Smooth muscle cell (in vitro differentiated cells): ENCODE data around the gene ETV1. TPM values are rescaled to one million over a fixed set of nuclear protein-coding genes. Genes with fewer than 3 reads are reported as not detected.

ENCODE experiments used
- DNase-seq: peaks from one replicate; lab custom pipeline; 2025; ENCODE audit not compliant: unreplicated experiment; lab: John Stamatoyannopoulos, UW
- H2AFZ ChIP-seq: fragments of 200-600 bp; sonication (generic); 2 replicates; pipeline ENCODE4 v1.6.0; 2016; ENCODE audit warnings: antibody characterized with exemption, low read depth, mild to moderate bottlenecking
- H3F3A ChIP-seq: fragments of 200-600 bp; sonication (generic); 2 replicates; pipeline ENCODE4 v1.6.0; 2017; ENCODE audit warnings: antibody characterized with exemption, low read depth
- H3K27ac ChIP-seq: fragments of 200-600 bp; sonication (generic); 2 replicates; pipeline ENCODE4 v1.5.1; 2016; ENCODE audit warnings: low read depth, mild to moderate bottlenecking
- H3K27me3 ChIP-seq: fragments of 200-600 bp; sonication (generic); 2 replicates; pipeline ENCODE4 v1.6.1; 2016; ENCODE audit warnings: low read depth, mild to moderate bottlenecking
- H3K36me3 ChIP-seq: fragments of 200-600 bp; sonication (generic); 2 replicates; pipeline ENCODE4 v1.5.1; 2016; ENCODE audit warnings: low read depth
- H3K4me1 ChIP-seq: fragments of 200-600 bp; sonication (generic); 2 replicates; pipeline ENCODE4 v1.5.1; 2016; ENCODE audit warnings: low read depth
- H3K4me2 ChIP-seq: fragments of 200-600 bp; sonication (generic); 2 replicates; pipeline ENCODE4 v1.6.0; 2016; ENCODE audit warnings: mild to moderate bottlenecking
- H3K4me3 ChIP-seq: fragments of 200-600 bp; sonication (generic); 2 replicates; pipeline ENCODE4 v1.5.1; 2016; ENCODE audit warnings: mild to moderate bottlenecking
- H3K79me2 ChIP-seq: fragments of 200-600 bp; sonication (generic); 2 replicates; pipeline ENCODE4 v1.6.0; 2016; ENCODE audit warnings: low read depth, mild to moderate bottlenecking
- H3K9ac ChIP-seq: fragments of 200-600 bp; sonication (generic); 2 replicates; pipeline ENCODE4 v1.6.0; 2016; ENCODE audit warnings: low read depth
- H3K9me3 ChIP-seq: fragments of 200-600 bp; sonication (generic); replicated peaks from 2 replicates; pipeline ENCODE4 v1.5.1; 2016; ENCODE audit warnings: low read depth
- H4K20me1 ChIP-seq: fragments of 200-600 bp; sonication (generic); 2 replicates; pipeline ENCODE4 v1.6.0; 2016; ENCODE audit warnings: low read depth
- WGBS: methylation state at CpG from one replicate; pipeline ENCODE4 v1.1.7; 2016; ENCODE audit warnings: low lambda C conversion rate; 5-methylcytosine and 5-hydroxymethylcytosine counted together
- polyA plus RNA-seq: library from polyadenylated mRNA; unstranded; fragments of >200 nt; fragmentation: Nextera tagmentation; extraction: Ambion mirVana; gene quantifications from 2 replicates; pipeline ENCODE4 v1.2.1, GENCODE V29; 2016
- total RNA-seq: library from RNA; depleted of rRNA; stranded (reverse); fragments of >200 nt; gene quantifications from 2 replicates; pipeline ENCODE4 v1.2.3, GENCODE V29; 2014
- TF ChIP-seq, protein P1 (sequence below): fragments of 200-600 bp; sonication (generic); IDR thresholded peaks from 2 replicates; pipeline ENCODE4 v1.5.1; 2017; ENCODE audit warnings: borderline replicate concordance, mild to moderate bottlenecking, antibody characterized with exemption; ENCODE audit not compliant: insufficient read depth, poor library complexity, severe bottlenecking

Gene ETV1
- total and polyA plus RNA-seq, 2 experiments from 2014 or later, result 24.3 to 27.8 TPM

DNA sequence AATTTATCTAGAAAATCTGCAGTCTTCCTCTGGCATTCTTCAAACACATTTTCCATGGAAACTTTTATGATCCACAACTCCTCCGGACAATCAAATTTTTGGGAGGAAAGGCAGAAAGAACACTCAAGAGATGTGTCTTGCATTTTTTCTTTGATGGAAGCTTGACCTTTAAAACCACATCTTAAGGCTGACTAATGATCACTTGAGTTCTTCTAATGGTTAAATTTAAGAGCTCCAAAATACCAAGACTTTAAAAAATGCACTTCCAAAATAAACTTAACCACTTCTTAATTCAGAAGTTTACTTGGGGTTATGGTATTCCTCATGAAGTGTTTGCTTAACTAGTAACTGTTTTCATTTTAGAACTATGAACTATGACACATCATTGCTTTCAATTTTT, 43.3 kb downstream of the ETV1 start:
- Histone ChIP-seq H3K36me3 (no peaks in the 10 kb centered on the region), H3K4me2 (peak overlapping the region; percentile 80), H3K27me3 (no peaks in the 10 kb centered on the region), H3K9me3 (no peaks in the 10 kb centered on the region), H2AFZ (no peak overlapping the region), H3K4me1 (peaks cover 15% of the 10 kb centered on the region), H3K4me3 (peak overlapping the region; percentile 20), H3K9ac (no peak overlapping the region), H4K20me1 (no peaks in the 10 kb centered on the region), H3K79me2 (no peaks in the 10 kb centered on the region), H3K27ac (peak overlapping the region; percentile 80), H3F3A (peaks cover 13% of the 10 kb centered on the region)
- no peak for DNase-seq
- WGBS, result 4% methylated on average over 1 of the region's 1 CpG
- TF ChIP-seq, protein P1, sequence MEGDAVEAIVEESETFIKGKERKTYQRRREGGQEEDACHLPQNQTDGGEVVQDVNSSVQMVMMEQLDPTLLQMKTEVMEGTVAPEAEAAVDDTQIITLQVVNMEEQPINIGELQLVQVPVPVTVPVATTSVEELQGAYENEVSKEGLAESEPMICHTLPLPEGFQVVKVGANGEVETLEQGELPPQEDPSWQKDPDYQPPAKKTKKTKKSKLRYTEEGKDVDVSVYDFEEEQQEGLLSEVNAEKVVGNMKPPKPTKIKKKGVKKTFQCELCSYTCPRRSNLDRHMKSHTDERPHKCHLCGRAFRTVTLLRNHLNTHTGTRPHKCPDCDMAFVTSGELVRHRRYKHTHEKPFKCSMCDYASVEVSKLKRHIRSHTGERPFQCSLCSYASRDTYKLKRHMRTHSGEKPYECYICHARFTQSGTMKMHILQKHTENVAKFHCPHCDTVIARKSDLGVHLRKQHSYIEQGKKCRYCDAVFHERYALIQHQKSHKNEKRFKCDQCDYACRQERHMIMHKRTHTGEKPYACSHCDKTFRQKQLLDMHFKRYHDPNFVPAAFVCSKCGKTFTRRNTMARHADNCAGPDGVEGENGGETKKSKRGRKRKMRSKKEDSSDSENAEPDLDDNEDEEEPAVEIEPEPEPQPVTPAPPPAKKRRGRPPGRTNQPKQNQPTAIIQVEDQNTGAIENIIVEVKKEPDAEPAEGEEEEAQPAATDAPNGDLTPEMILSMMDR, result no peak

DNA sequence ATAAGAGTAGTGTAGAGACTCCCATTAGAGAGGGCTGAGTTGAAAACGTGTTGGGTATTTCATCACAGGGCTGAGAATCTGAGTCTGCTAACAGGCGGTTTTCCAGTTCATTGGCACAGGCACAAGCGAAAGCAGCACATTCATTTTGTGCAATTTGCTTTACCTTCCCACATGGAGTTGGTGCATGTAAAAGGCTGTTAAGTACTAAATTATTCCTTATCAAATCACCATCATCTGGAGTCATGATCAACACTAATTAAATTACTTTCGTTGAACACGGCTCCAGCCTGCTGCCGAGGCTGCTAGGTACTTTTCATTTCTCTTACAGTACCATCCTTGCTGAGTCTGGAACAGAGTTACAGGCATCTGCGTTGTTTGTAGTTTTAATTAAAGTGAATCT, 43.8 kb downstream of the ETV1 start:
- H2AFZ ChIP-seq, result no peak overlapping the region
- H3K9me3 ChIP-seq, result no peaks in the 10 kb centered on the region
- H3K27me3 ChIP-seq, result no peaks in the 10 kb centered on the region
- WGBS, result 21% methylated on average over 7 of the region's 7 CpGs
- no peaks in the 10 kb centered on the region for H3K79me2 ChIP-seq
- peak overlapping the region; percentile 80 for H3K27ac ChIP-seq
- H3K4me1 ChIP-seq, result peaks cover 15% of the 10 kb centered on the region
- TF ChIP-seq, protein P1, result no peak
- peaks cover 13% of the 10 kb centered on the region for H3F3A ChIP-seq
- peak overlapping the region; percentile 20 for H3K4me3 ChIP-seq
- no peaks in the 10 kb centered on the region for H3K36me3 ChIP-seq
- H3K9ac ChIP-seq, result peak overlapping the region; percentile 32
- DNase-seq, result no peak
- H3K4me2 ChIP-seq, result peak overlapping the region; percentile 80
- H4K20me1 ChIP-seq, result no peaks in the 10 kb centered on the region

- Histone ChIP-seq H3K27me3 (no peaks in the 10 kb centered on the region), H3K9me3 (no peaks in the 10 kb centered on the region), H2AFZ (no peak overlapping the region), H3K4me3 (no peak overlapping the region), H4K20me1 (no peaks in the 10 kb centered on the region), H3K4me2 (no peak overlapping the region), H3K27ac (no peak overlapping the region), H3F3A (no peaks in the 10 kb centered on the region), H3K4me1 (no peaks in the 10 kb centered on the region), H3K36me3 (peaks cover 5% of the 10 kb centered on the region), H3K79me2 (no peaks in the 10 kb centered on the region), H3K9ac (no peak overlapping the region)
- WGBS, result 83% methylated on average over 5 of the region's 5 CpGs
- DNase-seq, result no peak
- TF ChIP-seq, protein P1, result no peak
These were observed 55.9 kb downstream of the ETV1 start for GRCh38 chr7:13933536-13933935.

GRCh38 chr7:13933091-13933490, 56.4 kb downstream of the ETV1 start:
- no peaks in the 10 kb centered on the region for H3K4me1 ChIP-seq
- H3K79me2 ChIP-seq, result no peaks in the 10 kb centered on the region
- no peak overlapping the region for H3K4me3 ChIP-seq
- H3K36me3 ChIP-seq, result peaks cover 5% of the 10 kb centered on the region
- WGBS, result 71% methylated on average over 3 of the region's 3 CpGs
- H2AFZ ChIP-seq, result no peak overlapping the region
- H3K9ac ChIP-seq, result no peak overlapping the region
- no peaks in the 10 kb centered on the region for H3K9me3 ChIP-seq
- no peaks in the 10 kb centered on the region for H4K20me1 ChIP-seq
- H3K27me3 ChIP-seq, result no peaks in the 10 kb centered on the region
- H3F3A ChIP-seq, result no peaks in the 10 kb centered on the region
- H3K27ac ChIP-seq, result no peak overlapping the region
- no peak for DNase-seq
- no peak overlapping the region for H3K4me2 ChIP-seq
- TF ChIP-seq, protein P1, result no peak
